Progenitor cell of endocrine pancreas (in vitro differentiated cells): ENCODE data around the gene GDPD5. TPM values are rescaled to one million over a fixed set of nuclear protein-coding genes. Genes with fewer than 3 reads are reported as not detected.
A peak's percentile ranks its signal among the peaks of the same experiment; 100 is the strongest.

Experiments
- DNase-seq: peaks from one replicate; pipeline ENCODE4 v3.0.0; 2021; ENCODE audit warnings: low spot score; ENCODE audit not compliant: unreplicated experiment
- H3K27ac Mint-ChIP-seq: 2 replicates; pipeline ENCODE4 v1.8.0; 2021; ENCODE audit warnings: mild to moderate bottlenecking, moderate library complexity, mixed read lengths
- H3K27me3 Mint-ChIP-seq: 2 replicates; pipeline ENCODE4 v1.8.0; 2021; ENCODE audit warnings: mixed read lengths
- H3K36me3 Mint-ChIP-seq: 2 replicates; pipeline ENCODE4 v1.8.0; 2022; ENCODE audit warnings: mixed read lengths; ENCODE audit not compliant: insufficient read depth
- H3K4me1 Mint-ChIP-seq: 2 replicates; pipeline ENCODE4 v1.8.0; 2021; ENCODE audit warnings: low read depth, mixed read lengths
- H3K4me3 Mint-ChIP-seq: 2 replicates; pipeline ENCODE4 v1.8.0; 2021; ENCODE audit warnings: low read depth, mild to moderate bottlenecking, moderate library complexity, mixed read lengths
- H3K9me3 Mint-ChIP-seq: 2 replicates; pipeline ENCODE4 v1.8.0; 2021; ENCODE audit warnings: low read depth, mixed read lengths
- total RNA-seq: library from RNA; stranded (reverse); gene quantifications from 2 replicates; pipeline ENCODE4 v1.2.1, GENCODE V29; 2021
- TF ChIP-seq, protein P1 (sequence below): fragments of 200-600 bp; sonication (generic); IDR thresholded peaks from one replicate; pipeline ENCODE4 v1.5.0; 2021; ENCODE audit warnings: antibody characterized with exemption, mild to moderate bottlenecking; ENCODE audit not compliant: unreplicated experiment

GDPD5 gene
- total RNA-seq, 1 donor from 2014 or later = 32.4 TPM

DNA sequence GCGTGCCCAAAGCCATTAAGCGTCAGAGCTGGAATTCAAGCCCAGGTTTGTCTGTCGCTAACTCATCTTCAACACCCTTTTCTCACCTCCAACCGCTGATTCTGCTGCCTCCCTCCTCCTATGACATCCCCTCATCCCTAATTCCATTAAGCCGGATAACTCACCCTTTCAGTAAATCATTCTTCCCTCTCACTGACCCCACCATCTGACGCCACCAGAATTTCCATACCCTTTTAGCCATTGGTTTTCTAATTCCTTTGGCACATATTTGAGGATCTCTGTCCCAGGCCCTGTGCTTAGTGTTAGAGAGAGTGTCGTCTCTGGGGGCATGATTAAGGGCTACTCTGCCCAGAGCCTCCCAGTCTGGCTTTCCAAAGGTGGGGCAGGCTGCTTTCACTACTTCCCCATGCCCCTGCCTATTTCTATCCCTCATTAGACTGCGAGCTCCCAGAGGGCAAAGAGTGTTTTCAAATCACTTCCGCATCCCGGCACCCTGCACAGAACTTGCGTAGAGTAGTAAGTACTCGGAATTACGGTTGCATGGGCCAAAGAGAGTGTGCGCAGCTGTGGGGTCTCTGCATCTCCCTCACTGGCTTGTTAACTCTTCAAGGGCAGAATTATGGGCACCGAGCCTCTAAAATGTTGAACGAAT is 96.6 kb downstream of the GDPD5 start:
- H3K27me3 Mint-ChIP-seq = peaks cover 62% of the 10 kb centered on the region
- H3K36me3 Mint-ChIP-seq = peaks cover 7% of the 10 kb centered on the region
- H3K4me3 Mint-ChIP-seq = peak overlapping the region; percentile 65
- TF ChIP-seq, protein P1, sequence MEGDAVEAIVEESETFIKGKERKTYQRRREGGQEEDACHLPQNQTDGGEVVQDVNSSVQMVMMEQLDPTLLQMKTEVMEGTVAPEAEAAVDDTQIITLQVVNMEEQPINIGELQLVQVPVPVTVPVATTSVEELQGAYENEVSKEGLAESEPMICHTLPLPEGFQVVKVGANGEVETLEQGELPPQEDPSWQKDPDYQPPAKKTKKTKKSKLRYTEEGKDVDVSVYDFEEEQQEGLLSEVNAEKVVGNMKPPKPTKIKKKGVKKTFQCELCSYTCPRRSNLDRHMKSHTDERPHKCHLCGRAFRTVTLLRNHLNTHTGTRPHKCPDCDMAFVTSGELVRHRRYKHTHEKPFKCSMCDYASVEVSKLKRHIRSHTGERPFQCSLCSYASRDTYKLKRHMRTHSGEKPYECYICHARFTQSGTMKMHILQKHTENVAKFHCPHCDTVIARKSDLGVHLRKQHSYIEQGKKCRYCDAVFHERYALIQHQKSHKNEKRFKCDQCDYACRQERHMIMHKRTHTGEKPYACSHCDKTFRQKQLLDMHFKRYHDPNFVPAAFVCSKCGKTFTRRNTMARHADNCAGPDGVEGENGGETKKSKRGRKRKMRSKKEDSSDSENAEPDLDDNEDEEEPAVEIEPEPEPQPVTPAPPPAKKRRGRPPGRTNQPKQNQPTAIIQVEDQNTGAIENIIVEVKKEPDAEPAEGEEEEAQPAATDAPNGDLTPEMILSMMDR = no peak
- DNase-seq = no peak
- peaks cover 8% of the 10 kb centered on the region for H3K4me1 Mint-ChIP-seq
- peak overlapping the region; percentile 25 for H3K27ac Mint-ChIP-seq
- peaks cover 9% of the 10 kb centered on the region for H3K9me3 Mint-ChIP-seq

DNA sequence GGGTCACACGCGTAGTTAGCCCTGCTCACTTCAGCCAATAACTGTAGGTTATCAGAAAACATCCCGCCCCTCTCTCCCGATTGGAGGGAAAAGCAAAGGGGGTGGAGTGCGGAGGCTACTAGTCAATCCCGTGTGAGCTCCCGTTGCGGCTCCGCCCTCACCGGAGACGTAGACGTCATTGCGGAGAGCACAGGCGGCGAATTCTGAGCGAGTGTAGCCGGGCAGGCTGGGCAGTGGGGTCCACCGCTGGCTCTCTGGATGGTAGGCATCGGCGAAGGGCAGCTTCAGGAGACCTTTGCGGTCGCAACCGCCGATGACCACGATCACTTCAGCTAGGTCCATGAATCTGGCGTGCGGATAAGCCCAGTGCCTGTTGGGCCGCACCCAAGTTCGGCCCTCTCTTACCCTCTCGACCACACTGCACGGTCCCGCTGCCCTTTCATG is 97.4 kb downstream of the GDPD5 start:
- H3K4me1 Mint-ChIP-seq = peaks cover 10% of the 10 kb centered on the region
- DNase-seq = no peak
- peaks cover 9% of the 10 kb centered on the region for H3K9me3 Mint-ChIP-seq
- no peak overlapping the region for H3K27ac Mint-ChIP-seq
- H3K36me3 Mint-ChIP-seq = peaks cover 9% of the 10 kb centered on the region
- peak overlapping the region; percentile 38 for H3K4me3 Mint-ChIP-seq
- TF ChIP-seq, protein P1 = no peak
- H3K27me3 Mint-ChIP-seq = peaks cover 56% of the 10 kb centered on the region

DNA sequence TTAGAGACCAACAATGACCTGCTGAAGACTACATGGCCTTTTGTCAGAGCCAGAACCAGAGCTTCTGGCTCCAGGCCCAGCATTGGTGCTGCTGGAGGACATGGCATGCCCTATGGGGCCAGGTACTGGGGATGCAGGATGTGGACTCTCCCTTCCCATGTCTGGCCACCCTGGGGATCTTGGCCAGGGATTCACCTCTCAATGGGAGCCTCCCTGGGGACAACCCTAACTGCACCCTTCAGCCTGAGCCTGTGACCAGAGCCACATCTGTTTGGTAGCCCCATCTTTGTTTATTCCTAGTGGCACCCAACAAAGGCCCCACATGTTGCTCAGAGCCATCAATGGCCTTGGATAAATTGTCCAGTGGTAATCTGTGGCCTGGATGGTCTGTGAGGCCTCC is 98.6 kb downstream of the GDPD5 start:
- DNase-seq = no peak
- no peak overlapping the region for H3K4me3 Mint-ChIP-seq
- peaks cover 9% of the 10 kb centered on the region for H3K9me3 Mint-ChIP-seq
- peaks cover 45% of the 10 kb centered on the region for H3K27me3 Mint-ChIP-seq
- peaks cover 9% of the 10 kb centered on the region for H3K36me3 Mint-ChIP-seq
- peaks cover 21% of the 10 kb centered on the region for H3K4me1 Mint-ChIP-seq
- TF ChIP-seq, protein P1 = no peak
- H3K27ac Mint-ChIP-seq = no peak overlapping the region

DNA sequence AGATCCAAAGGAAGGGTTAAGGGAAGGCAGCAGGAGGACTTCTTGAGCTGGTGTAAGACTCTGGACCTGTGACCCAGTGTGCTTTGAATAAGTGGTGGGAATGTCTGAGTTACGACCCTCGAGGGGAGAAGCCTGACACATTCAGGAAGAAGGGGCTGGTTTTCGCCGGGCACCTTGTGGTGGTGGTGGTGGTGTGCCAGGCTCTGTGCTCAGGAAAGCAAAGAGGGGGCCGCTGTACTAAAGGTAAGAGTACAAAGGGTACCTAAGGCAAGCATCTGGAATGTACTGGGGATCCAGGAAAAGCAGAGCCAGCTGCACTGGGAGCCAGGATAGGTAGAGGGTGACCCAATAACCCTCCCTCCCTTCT is 99.0 kb downstream of the GDPD5 start:
- no peak overlapping the region for H3K4me3 Mint-ChIP-seq
- peaks cover 40% of the 10 kb centered on the region for H3K27me3 Mint-ChIP-seq
- H3K36me3 Mint-ChIP-seq = peaks cover 9% of the 10 kb centered on the region
- TF ChIP-seq, protein P1 = no peak
- no peak for DNase-seq
- no peak overlapping the region for H3K27ac Mint-ChIP-seq
- peaks cover 9% of the 10 kb centered on the region for H3K9me3 Mint-ChIP-seq
- peaks cover 25% of the 10 kb centered on the region for H3K4me1 Mint-ChIP-seq

DNA sequence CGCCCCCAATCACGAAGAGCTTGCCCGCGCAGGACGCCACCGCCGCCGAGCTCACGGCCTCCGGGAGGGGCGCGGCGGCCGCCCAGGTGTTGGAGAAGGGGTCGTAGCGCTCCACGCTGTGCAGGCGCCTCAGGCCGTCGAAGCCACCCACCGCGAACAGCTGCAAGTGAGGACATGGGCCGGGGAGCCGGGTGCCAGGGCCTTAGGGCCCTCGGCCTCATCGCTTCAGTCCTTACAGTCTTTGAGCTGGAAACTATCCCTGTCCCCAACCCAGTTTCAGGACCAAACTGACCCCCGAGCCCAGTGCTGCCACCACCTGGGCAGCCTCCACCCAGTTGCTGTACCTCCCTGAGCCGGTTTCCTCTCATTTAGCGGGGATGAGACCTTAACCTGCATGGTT is 100.3 kb downstream of the GDPD5 start:
- peaks cover 9% of the 10 kb centered on the region for H3K36me3 Mint-ChIP-seq
- peaks cover 27% of the 10 kb centered on the region for H3K27me3 Mint-ChIP-seq
- peaks cover 9% of the 10 kb centered on the region for H3K9me3 Mint-ChIP-seq
- peaks cover 36% of the 10 kb centered on the region for H3K4me1 Mint-ChIP-seq
- no peak overlapping the region for H3K27ac Mint-ChIP-seq
- TF ChIP-seq, protein P1 = peak; percentile 41
- no peak for DNase-seq
- H3K4me3 Mint-ChIP-seq = no peak overlapping the region
